ENCODE data around the gene DLK1. TPM values are rescaled to one million over a fixed set of nuclear protein-coding genes. Genes with fewer than 3 reads are reported as not detected.

Gene DLK1
- total RNA-seq, 1 donor from 2014 or later, result 0.86 TPM

- Mint-ChIP-seq H3K4me3 (ENCODE audit: unreplicated experiment) (no peak overlapping the region), H3K4me1 (ENCODE audit: unreplicated experiment) (no peaks in the 10 kb centered on the region), H3K27me3 (ENCODE audit: unreplicated experiment) (peaks cover 19% of the 10 kb centered on the region), H3K27ac (ENCODE audit: unreplicated experiment) (no peak overlapping the region), H3K36me3 (ENCODE audit: unreplicated experiment) (no peaks in the 10 kb centered on the region), H3K9me3 (ENCODE audit: unreplicated experiment) (no peaks in the 10 kb centered on the region)
- no peak for TF ChIP-seq CTCF (IDR thresholded peaks at IDR 0.05)
- peak; percentile 59 for DNase-seq (ENCODE audit: extremely low spot score, unreplicated experiment)
Measured at GRCh38 chr14:100780646-100781355, 54.1 kb downstream of the DLK1 start.

GRCh38 chr14:100781952-100782351 lies 55.3 kb downstream of the DLK1 start:
- H3K9me3 Mint-ChIP-seq (ENCODE audit: unreplicated experiment), result no peaks in the 10 kb centered on the region
- no peak for DNase-seq (ENCODE audit: extremely low spot score, unreplicated experiment)
- no peak overlapping the region for H3K4me3 Mint-ChIP-seq (ENCODE audit: unreplicated experiment)
- no peaks in the 10 kb centered on the region for H3K36me3 Mint-ChIP-seq (ENCODE audit: unreplicated experiment)
- no peak overlapping the region for H3K27ac Mint-ChIP-seq (ENCODE audit: unreplicated experiment)
- H3K4me1 Mint-ChIP-seq (ENCODE audit: unreplicated experiment), result no peaks in the 10 kb centered on the region
- TF ChIP-seq CTCF (IDR thresholded peaks at IDR 0.05), result no peak
- peaks cover 22% of the 10 kb centered on the region for H3K27me3 Mint-ChIP-seq (ENCODE audit: unreplicated experiment)

GRCh38 chr14:100782516-100783320 lies 56.0 kb downstream of the DLK1 start:
- H3K27me3 Mint-ChIP-seq (ENCODE audit: unreplicated experiment), result peaks cover 17% of the 10 kb centered on the region
- no peak overlapping the region for H3K4me3 Mint-ChIP-seq (ENCODE audit: unreplicated experiment)
- H3K36me3 Mint-ChIP-seq (ENCODE audit: unreplicated experiment), result no peaks in the 10 kb centered on the region

GRCh38 chr14:100783630-100784370 lies 57.1 kb downstream of the DLK1 start:
- TF ChIP-seq CTCF (IDR thresholded peaks at IDR 0.05), result no peak
- no peak overlapping the region for H3K27ac Mint-ChIP-seq (ENCODE audit: unreplicated experiment)
- H3K27me3 Mint-ChIP-seq (ENCODE audit: unreplicated experiment), result peaks cover 13% of the 10 kb centered on the region
- no peaks in the 10 kb centered on the region for H3K9me3 Mint-ChIP-seq (ENCODE audit: unreplicated experiment)
- no peak for DNase-seq (ENCODE audit: extremely low spot score, unreplicated experiment)
- H3K36me3 Mint-ChIP-seq (ENCODE audit: unreplicated experiment), result no peaks in the 10 kb centered on the region
- H3K4me1 Mint-ChIP-seq (ENCODE audit: unreplicated experiment), result peaks cover 2% of the 10 kb centered on the region
- H3K4me3 Mint-ChIP-seq (ENCODE audit: unreplicated experiment), result no peak overlapping the region

More at GRCh38 chr14:100782516-100783320, 56.0 kb downstream of the DLK1 start:
- Mint-ChIP-seq H3K27ac (ENCODE audit: unreplicated experiment) (no peak overlapping the region), H3K9me3 (ENCODE audit: unreplicated experiment) (no peaks in the 10 kb centered on the region), H3K4me1 (ENCODE audit: unreplicated experiment) (no peaks in the 10 kb centered on the region)
- TF ChIP-seq CTCF (IDR thresholded peaks at IDR 0.05), result no peak
- no peak for DNase-seq (ENCODE audit: extremely low spot score, unreplicated experiment)

Measured in osteocyte (in vitro differentiated cells).